ENCODE results near the gene CYB5A.
"Not testable (repeated sequence)": the region's sequence is repeated elsewhere in the genome, so short reads cannot be mapped to it uniquely, and the experiment has no call there.

CYB5A gene

DNA sequence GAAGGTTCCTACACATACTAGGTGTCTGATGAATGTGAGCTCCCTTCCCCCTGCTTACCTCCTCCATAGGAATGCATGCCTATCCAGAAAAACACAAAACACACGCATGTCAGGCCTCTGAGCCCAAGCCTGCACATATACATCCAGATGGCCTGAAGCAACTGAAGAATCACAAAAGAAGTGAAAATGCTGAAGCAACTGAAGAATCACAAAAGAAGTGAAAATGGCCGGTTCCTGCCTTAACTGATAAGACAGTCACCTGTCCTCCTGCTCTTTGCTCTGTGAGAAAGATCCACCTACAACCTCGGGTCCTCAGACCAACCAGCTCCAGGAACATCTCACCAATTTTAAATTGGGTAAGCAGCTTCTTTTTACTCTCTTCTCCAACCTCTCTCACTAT, 1.2 kb upstream of the CYB5A start:
- DNase-seq = not testable (repeated sequence)

DNA sequence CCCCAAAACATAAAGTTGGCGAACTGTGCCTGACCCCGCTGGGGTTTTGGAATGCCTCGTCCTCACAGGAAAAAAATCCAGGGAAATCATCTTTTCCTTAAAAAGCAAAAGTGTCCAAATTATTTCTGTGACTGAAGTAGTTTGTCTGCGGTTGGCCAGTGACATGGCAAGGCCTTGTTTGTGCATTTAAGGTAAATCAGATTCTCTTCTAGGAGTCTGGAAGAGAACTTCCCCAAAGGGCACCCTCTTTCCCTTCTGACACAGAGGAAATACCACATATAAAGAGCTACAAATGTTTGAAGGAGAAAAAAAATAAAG, 737 bp upstream of the CYB5A start:
- no peak for DNase-seq

DNA sequence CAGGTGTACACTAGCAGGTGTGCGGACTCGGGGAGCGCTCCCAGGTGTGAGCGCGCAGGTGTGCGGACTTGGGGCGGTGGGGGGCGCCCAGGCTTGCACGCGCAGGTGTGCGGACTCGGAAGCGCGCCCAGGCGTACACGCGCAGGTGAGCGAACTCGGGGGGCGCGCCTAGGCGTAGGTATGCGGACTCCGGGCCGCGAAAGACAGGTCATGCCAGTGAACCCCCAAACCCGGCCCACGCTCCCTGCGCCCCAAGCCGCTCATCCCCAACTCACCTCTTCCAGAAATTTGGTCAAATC, 342 bp downstream of the CYB5A start:
- DNase-seq = no peak

DNA sequence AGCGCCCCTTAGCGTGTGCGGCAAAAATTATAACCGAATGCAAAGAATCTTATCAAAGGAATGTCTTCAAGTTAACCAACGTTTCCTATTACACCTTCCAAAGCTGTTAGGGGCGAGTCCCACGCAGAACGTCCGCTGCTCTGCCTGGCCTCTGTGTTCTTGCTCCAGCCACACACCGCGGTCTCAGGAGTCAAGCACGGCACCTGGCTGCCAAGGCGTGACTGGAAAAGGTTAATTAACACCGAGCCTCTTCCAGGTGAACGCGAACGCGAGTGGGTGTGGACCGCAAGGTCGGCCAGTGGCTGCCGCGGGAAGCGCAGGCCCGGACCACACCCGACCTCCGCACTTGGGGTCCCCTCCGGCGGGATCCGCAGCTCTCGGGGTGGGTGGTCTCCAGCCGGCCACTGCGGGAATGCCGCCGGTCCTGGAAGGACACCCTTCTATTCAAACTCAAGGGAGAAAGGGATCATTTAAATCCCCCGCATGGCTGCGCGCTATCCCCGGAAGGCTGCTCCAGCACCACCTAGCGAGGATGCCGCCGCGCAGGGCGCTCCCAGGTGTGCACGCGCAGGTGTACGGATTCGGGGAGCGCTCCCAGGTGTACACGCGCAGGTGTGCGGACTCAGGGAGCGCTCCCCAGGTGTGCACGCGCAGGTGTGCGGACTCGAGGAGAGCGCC, 830 bp downstream of the CYB5A start:
- peak; percentile 48 to 83 for DNase-seq

DNA sequence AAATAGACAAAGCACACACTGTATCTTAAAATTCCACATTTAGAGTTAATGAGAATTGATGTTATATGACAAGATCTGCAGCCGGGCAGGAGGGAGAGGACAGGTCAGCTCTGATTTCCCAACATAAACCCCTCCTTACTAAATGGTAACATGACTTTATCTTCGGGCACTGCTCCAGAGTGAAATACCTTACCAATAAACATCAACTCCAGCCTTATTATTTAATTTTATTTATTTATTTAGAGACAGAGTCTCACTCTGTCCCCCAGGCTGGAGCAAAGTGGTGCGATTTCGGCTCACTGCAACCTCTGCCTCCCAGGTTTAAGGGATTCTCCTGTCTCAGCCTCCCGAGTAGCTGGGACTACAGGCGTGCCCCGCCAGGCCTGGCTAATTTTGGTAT, 1.7 kb downstream of the CYB5A start:
- no peak for DNase-seq

DNA sequence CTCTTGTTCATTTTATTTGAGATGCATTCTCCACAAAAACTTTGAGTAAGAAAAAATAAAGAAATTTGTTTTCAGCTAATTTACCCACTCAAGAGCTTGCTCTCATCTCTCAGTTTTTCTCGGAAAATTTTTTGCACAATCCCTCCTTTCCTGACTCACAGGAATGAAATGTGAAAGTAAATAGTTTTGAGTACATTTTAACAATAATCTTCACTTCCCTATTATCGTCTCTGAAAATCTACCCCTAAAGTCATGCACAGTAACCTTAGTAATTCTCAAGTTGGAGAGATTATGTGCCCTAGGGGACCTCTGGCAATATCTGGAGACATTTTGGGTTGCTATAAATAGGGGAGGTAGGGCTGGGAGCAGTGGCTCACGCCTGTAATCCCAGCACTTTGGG, 2.6 kb downstream of the CYB5A start:
- no peak for DNase-seq

DNA sequence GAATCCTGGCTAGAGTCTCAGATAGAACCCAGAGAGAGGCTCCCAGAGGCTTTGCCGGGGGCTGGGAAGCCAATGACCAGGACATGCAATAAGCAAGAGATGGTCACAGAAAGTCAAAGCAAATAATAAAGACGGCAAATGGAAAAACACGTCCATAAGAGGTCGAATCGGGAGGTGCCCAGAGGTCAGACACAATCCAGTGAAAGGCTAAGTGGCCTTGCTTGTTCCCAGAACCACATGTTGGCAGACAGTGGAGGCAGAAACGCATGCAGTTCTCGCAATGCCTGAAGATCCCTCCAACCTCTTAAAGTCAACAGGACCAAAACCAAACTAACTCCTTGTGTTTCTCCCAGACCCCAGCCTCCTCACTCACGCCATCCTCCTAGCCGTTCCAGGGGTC, 3.0 kb downstream of the CYB5A start:
- no peak for DNase-seq

DNA sequence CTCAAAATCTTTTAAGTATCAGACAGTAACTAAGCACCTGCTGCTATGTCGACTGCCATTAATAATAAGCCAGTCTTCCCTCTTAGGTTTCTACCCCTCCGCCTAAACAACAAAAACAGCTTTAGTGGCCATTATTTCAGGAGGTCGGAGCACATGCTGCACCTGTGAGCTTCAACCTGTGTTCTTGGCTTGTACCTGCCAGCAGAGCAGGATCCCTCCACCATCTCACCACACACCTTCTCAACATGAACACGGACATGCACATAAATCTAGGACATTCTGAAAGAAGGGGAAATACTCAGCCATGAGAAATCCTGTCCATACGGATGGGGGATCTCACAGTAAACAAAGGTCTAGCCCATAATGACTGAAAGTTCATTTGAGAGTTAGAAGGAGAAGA, 3.7 kb downstream of the CYB5A start:
- DNase-seq = peak in 1 of 2 experiments; percentile 14

DNA sequence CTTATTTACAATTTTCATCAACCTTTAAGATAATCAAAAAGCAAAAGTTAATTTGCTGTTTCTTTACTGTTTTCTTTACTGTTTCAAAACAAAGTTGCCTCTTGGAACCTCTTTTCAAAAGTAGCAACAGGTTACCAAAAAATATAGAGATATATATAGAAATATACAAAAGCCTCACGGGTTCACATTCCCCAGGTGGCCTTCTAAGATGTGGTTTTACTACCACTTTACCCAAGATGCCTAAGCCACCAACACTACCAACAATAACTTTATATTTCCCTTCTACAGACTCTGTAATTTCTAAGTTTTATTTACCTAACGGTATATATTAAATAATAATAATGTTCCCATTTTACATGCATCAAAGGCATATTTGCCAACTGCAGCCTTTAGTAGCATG, 4.9 kb downstream of the CYB5A start:
- DNase-seq = no peak

DNA sequence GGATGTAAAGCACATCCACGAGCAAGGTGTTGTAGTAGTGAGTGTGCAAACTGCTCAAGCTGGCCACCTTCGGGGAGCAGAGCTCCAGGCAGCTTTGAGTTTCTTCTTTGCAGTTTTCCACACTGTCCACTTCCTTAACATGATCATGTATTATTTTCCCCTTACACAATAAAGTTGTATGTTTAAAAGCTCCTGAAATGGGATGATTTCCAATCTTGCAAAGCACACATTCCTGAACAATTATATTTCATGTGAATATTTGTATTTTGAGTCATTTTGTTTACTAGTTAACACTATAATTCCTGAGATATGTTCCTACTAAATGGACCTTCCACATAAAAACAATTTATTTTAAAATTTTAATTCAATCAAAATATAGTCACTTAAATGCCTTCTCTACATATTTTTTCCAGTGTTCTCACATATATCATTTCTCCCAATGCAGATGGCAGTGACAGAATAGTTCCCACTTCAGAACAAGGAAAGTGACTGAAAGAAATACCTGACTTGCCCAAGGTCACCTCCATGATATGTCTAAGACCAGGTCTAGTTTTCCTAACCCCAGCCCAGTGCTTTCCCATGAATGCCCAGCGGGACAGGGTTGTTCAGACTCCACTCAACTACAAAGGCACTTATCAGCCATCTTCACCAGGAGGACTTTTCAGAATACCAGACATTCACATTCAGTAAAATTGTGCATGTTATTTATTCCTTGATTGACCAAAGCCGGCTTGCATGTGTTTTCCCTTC, 5.5 kb downstream of the CYB5A start:
- no peak for DNase-seq

DNA sequence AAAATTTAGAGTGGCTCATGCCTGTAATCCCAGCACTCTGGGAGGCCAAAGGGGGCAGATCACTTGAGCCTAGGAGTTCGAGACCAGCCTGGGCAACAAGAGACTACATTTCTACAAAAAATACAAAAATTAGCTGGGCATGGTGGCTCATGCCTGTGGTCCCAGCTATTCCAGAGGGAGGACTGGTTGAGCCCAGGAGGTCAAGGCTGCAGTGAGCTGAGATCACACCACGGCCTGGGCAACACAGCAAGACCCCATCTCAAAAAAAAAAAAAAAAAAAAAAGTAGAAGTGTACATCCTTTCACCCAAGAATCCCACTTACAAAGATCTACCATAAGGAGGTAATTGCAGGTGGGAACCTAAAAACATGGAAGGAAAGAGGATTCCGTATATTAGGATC, 6.2 kb downstream of the CYB5A start:
- DNase-seq = not testable (repeated sequence)

DNA sequence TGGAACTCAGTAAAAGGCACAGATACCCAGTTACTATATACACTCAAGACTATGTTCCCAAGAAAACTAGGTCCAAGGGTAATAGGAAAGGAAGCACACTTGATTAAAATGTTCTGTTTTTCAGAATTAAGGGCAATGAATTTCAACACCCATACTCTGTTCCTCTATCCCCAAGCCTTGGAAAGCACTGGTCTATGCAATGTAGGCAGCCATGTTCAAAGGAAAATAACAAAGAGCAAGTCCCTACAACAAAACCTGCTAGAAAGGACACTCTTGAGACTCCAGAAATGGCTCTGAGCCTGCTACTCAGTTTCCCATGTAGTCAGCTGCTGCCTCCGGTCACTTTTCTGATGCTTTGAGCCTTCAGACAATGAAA, 6.8 kb downstream of the CYB5A start:
- no peak for DNase-seq

DNA sequence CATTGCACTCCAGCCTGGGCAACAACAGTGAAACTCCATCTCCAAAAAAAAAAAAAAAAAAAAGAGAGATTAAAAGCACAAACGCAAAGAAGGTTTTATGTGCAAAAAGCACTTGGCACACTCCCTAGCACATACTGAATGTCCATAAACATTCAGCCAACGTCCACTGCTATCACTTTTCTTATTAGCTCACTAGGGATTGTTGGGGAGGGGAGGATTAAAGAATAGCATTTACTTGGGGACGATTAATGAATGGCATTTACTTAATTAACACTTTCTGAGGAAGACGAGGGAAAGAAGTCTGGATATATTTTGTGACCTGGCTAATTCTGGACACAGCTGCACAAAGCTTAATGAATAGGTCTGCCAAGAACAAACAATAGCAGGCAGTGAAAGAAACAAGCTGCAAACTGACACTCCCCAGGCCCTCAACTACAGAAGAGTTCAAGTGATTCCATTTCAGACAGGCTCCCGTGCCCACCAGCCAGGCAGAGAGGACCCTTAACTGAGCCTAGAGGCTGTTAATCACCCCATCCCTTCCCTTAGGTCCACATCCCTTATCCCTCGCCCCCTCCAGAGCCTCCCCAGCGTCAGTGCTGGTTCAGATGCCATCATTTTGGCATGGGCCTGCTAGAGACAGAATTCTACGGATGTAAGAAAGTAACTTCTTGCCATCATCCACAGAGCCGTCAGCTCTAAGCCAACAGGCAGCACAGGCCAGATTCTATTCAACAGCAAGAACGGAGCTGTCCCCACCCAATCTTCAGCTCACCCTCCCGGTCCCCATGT, 7.4 kb downstream of the CYB5A start:
- no peak for DNase-seq

DNA sequence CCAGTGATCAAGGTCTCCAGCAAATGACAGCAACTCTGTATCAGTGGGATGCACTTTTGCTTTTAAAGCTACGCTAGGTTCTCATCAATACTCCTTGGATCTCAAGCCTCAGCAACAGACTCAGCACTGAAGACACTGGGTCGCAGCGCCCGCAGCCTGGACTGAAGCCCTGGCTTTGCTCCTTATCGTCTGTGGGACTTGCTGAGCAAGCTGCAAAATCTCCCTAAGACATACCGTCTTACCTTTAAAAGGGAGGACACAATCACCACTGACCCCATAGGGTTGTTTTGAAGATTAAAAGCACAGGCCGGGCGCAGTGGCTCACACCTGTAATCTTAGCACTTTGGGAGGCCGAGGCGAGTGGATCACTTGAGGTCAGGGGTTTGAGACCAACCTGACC, 8.1 kb downstream of the CYB5A start:
- no peak for DNase-seq

DNA sequence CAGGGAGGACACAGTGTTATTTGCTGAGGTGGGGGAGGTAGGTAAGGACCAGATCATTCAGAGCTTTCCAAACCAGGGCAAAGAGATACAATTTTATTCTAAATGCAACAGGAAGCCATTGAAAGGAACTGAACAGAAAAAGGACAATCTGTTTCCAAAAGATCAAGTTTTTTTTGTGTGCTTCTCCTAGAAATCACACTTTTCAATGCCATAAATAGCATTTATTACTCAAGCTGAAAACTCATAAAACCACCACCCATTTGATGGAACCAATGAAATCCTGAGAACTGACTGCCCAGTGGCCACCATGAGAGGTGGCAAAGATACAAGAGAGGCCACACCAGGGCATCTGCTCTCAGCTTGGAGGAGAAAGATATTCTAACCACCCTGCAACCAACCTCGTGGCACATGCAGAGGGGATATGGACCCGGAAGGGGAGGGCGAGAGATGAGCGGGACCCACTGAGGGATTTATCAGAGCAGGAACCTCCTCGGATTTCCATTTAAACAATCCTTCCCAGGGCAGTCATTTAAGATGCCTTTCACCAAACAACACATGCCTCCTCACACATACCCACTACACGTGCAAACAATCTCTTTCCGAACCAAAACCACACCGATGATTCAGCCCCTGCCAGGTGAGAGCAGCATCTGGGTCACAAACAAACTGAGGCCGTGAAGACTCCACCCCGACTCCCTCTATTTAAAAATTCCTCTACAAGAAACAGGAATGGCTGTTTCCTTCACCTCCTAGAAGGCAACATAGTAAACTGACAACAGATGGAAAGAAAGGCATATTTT, 8.8 kb downstream of the CYB5A start:
- DNase-seq = no peak

DNA sequence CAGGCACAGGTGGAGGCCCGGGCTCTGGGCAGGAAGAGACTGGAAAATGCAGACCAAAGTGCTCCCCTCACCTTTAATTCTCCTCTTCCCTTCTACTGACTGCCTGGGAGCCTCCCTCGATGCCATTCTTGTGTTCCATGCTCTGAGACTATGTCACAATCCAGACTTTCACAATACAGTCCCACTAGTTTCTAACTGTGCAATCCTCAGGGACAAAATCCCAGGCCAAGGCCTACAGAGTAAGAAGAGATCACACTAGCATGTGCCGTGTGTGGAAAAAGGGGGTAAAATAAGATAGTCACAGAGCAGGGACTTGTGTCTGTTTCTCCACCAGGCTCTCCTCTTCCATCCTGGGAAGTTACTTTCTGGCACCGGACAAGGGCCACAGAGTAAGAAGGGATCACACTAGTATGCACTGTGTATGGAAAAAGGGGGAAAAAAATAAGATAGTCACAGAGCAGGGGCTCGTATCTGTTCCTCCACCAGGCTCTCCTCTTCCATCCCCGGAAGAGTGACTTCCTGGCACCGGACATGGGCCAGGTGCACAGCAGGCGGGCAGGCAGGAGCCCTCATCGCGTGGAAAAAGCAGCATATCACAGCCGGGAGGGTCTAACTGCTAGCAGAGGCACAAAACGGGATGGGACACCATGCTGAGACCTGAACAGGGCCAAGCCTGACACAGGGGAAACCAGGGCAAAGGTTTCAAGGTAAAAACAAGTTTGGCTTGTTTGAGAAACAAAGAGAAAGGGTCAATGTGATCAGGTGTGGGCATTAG, 9.6 kb downstream of the CYB5A start:
- DNase-seq = peak; percentile 39 to 56

DNA sequence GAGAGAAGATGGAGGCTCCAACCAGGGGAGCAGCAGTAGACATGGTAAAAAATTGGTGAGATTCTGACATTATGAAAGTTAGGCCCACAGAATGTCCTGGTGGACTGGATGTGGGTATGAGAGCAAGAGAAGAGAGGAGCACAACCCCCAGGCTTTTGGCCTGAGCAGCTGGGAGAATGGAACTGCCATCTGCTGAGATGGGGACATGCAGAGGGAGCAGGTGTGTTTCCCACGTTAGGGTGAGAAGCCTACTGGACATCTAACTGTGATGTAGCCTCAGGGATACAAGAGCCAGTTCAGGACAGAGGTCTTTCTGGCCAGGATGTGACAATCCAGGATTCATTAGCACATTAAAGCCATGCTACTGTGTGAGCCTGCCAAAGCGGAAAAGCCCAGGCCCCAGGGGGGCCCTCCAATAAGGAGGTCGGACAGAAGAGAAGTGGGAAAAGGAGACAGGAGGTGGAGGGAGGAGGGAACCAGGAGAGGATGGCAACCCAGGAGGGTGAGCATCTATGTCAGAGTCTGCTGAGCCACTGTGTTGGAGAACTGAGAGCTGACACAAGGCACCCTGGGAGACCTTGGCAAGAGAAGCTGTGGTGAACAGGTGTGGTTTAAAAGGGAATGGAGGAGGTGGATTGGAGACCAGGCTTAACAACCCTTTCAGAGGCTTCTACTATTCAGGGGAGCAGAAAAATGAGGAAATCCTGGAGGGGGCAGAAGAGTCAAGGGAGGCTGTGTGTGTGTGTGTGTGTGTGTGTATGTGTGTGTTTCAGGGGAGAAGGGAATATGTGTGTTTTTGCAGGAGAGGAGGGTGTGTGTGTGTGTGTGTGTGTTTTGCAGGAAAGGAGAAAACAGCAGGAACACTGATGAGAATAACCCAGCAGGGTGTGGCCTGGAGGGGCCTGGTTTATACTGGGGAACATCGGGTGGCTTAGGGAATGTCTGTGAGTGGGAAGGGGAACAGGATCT, 10.5 kb downstream of the CYB5A start:
- DNase-seq = peak; percentile 36 to 81

DNA sequence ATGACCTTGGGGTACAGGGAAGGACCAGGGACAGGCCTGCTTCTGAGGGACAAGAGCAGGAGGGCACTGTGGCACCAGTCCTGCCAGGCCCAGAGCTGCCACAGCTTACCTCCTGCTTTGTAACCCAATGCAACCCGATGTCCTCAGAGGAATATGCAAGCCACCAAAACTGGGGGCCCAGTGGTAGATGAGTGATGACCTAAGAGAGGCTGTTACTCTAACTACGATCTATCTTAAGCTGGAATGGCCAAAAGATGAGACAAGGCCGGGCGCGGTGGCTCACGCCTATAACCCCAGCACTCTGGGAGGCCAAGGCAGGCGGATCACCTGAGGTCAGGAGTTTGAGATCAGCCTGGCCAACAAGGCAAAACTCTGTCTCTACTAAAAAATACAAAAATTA, 12.8 kb downstream of the CYB5A start:
- no peak for DNase-seq

DNA sequence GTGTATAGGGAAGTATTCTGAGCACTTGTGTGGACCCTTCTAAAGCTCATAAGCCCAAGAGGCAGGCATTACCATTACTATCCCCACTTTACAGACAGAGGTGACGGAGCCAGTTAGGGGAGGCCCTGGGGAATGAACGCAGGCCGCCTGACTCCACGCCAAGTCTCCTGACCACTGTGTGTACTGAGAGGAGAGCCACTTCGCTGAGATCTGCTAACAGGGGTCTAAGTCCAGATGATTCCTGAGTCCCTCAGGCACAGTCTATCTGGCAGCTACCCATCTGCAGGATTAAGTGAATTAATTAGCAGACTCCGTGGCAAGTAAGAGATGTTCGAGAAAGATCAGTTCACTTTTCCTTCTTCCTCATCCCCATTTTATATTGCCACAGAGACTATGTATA, 13.7 kb downstream of the CYB5A start:
- no peak for DNase-seq

DNA sequence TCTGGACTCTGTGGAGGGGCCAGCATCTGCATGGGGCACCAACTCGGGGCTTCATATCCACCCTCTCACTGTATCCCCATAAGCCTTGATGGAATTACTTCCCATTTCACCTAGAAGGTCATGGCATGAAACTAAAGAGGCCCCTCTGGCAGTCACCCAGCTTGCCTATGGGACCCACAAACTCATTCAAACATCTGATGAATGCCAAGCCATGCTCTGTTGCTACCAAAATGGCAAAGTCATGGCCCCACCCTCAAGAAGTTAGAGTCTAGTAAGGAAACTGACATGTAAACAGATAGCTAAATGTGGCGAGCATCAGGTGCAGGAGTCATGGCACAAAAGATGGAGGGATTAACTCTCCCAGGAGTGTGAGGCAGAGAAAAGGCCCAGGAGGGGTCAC, 14.5 kb downstream of the CYB5A start:
- DNase-seq = no peak

DNA sequence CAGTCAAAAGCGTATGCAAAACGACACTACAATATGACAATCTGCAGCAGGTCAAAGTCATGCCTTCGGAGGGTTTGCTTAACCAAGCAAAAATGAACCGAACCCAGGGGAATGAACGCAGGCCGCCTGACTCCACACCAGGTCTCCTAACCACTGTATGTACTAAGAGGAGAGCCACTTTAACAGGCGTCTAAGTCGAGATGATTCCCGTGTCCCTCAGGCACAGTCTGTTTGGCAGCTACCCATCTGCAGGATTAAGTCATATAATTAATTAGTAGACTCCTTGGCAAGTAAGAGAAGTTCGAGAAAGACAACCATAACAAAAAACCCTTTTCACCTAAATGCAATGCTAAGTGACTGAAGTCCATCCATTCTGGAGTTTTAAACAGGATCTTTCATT, 15.2 kb downstream of the CYB5A start:
- DNase-seq = no peak

DNA sequence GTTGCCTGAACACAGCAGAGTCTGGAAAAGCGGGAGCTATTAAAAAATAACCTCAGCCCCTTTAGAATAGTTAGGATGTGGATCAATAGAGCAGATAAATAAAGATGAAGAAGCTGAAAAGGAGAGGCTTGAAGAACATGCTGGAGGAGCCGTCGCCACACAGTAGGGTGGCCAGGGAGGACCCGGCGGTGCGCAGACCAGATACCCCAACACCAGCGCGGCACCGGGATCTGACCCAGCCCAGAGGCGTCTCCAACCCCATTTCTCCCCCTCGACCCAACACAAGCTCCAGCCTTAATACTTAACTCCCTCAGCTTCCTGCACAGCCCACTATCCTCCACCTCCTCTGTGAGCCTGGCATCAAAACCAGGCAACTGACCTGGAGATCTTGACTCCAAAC, 16.0 kb downstream of the CYB5A start:
- DNase-seq = no peak
